Measurements from ENCODE around the gene SYCE1.

GRCh38 chr10:133528296-133528844, 37.0 kb downstream of the SYCE1 start:
- TF ChIP-seq POLR2A (IDR thresholded peaks at IDR 0.05; ENCODE audit: control extremely low read depth in 1 of 2, low read depth in 2 of 2, low read length in 2 of 2) (no peak), USF2 (IDR thresholded peaks at IDR 0.05; ENCODE audit: low read length) (no peak), MAFK (IDR thresholded peaks at IDR 0.05; ENCODE audit: low read depth, low read length) (no peak), SP2 (IDR thresholded peaks at IDR 0.05; ENCODE audit: low read length) (no peak), CREB1 (IDR thresholded peaks at IDR 0.05) (no peak), MAX (IDR thresholded peaks at IDR 0.05) (no peak), ASH2L (IDR thresholded peaks at IDR 0.05; ENCODE audit: low read length) (no peak), POLR2AphosphoS5 (IDR thresholded peaks at IDR 0.05; ENCODE audit: low read depth, low read length) (no peak)
- TF ChIP-seq, protein P1, sequence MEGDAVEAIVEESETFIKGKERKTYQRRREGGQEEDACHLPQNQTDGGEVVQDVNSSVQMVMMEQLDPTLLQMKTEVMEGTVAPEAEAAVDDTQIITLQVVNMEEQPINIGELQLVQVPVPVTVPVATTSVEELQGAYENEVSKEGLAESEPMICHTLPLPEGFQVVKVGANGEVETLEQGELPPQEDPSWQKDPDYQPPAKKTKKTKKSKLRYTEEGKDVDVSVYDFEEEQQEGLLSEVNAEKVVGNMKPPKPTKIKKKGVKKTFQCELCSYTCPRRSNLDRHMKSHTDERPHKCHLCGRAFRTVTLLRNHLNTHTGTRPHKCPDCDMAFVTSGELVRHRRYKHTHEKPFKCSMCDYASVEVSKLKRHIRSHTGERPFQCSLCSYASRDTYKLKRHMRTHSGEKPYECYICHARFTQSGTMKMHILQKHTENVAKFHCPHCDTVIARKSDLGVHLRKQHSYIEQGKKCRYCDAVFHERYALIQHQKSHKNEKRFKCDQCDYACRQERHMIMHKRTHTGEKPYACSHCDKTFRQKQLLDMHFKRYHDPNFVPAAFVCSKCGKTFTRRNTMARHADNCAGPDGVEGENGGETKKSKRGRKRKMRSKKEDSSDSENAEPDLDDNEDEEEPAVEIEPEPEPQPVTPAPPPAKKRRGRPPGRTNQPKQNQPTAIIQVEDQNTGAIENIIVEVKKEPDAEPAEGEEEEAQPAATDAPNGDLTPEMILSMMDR (IDR thresholded peaks at IDR 0.05; ENCODE audit: control extremely low read depth in 1 of 3, insufficient read depth in 1 of 3, low read depth in 1 of 3, low read length in 3 of 3), result no peak

Measured in H1 (cell line).